ENCODE measurements around the gene MRPL53. TPM values are rescaled to one million over a fixed set of nuclear protein-coding genes. Genes with fewer than 3 reads are reported as not detected.

The MRPL53 gene
- total and polyA plus RNA-seq, 2 of the 13 experiments (the other 11 are each of a cell fraction or from before 2014, with no cell fraction given): 34.3 to 51.9 TPM

DNA sequence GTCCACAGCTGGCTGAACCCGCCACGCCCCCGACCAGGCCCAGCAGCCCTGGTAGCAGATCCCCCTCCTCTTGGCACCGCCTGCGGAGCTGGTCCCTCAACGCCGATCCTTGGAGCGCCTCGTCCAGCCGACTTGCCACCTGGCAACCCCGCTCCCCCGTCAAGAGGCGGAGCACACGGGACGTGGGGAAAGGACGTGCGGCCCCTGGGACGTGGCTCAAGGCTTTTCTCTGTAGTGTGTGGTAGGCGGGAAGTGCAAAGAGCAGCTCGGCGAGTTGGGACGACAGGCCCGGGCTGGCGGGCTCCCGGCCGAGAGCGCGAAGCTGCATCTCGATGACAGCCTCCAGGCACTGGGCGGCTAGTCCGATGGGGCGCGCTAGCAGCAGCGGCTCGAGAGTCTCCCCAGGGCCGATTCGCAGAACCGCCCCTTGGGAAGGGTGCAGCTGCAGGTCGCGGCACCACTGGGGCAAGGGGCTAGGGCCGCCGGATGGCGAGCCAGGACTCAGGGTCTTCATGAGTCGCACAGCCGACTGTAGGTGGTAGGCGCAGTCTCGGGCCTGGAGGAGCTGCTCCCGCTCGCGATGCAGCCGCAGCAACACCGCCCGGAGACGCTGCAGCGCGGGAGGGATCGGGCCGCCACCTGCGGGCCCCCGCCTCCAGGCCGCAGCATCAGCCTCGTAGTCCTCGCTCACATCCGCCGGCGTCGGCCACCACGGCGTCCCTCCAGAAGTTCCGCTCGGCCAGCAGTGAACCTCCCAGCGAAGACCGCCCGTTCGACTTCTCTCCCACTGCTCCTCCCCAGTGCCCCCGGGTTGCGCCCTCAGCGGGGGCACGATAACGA lies 9.7 kb upstream of the MRPL53 start (continued):
- TF ChIP-seq ZNF333 (CRISPR knock-in tag; IDR thresholded peaks at IDR 0.05; ENCODE audit: borderline replicate concordance): peak; percentile 22
- TF ChIP-seq FIP1L1 (IDR thresholded peaks at IDR 0.05; ENCODE audit: borderline replicate concordance, insufficient read depth, low read depth, low read length): no peak
- TF ChIP-seq EEA1 (CRISPR knock-in tag; IDR thresholded peaks at IDR 0.05; ENCODE audit: borderline replicate concordance): peak; percentile 73
- TF ChIP-seq RAD21 (CRISPR knock-in tag; IDR thresholded peaks at IDR 0.05): peak; percentile 24; the same call in 1 of the 2 replicates
- TF ChIP-seq, protein P1, sequence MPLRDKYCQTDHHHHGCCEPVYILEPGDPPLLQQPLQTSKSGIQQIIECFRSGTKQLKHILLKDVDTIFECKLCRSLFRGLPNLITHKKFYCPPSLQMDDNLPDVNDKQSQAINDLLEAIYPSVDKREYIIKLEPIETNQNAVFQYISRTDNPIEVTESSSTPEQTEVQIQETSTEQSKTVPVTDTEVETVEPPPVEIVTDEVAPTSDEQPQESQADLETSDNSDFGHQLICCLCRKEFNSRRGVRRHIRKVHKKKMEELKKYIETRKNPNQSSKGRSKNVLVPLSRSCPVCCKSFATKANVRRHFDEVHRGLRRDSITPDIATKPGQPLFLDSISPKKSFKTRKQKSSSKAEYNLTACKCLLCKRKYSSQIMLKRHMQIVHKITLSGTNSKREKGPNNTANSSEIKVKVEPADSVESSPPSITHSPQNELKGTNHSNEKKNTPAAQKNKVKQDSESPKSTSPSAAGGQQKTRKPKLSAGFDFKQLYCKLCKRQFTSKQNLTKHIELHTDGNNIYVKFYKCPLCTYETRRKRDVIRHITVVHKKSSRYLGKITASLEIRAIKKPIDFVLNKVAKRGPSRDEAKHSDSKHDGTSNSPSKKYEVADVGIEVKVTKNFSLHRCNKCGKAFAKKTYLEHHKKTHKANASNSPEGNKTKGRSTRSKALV (CRISPR knock-in tag; IDR thresholded peaks at IDR 0.05): peak; percentile 86
- TF ChIP-seq ZNF629 (CRISPR knock-in tag; conservative IDR thresholded peaks at IDR 0.05): peak; percentile 24; the same call in 1 of the 2 replicates
- no peak for TF ChIP-seq MAFF (IDR thresholded peaks at IDR 0.05; ENCODE audit: low read depth, low read length)
- TF ChIP-seq TAF1 (CRISPR knock-in tag; IDR thresholded peaks at IDR 0.05): no peak
- TF ChIP-seq, protein P2, sequence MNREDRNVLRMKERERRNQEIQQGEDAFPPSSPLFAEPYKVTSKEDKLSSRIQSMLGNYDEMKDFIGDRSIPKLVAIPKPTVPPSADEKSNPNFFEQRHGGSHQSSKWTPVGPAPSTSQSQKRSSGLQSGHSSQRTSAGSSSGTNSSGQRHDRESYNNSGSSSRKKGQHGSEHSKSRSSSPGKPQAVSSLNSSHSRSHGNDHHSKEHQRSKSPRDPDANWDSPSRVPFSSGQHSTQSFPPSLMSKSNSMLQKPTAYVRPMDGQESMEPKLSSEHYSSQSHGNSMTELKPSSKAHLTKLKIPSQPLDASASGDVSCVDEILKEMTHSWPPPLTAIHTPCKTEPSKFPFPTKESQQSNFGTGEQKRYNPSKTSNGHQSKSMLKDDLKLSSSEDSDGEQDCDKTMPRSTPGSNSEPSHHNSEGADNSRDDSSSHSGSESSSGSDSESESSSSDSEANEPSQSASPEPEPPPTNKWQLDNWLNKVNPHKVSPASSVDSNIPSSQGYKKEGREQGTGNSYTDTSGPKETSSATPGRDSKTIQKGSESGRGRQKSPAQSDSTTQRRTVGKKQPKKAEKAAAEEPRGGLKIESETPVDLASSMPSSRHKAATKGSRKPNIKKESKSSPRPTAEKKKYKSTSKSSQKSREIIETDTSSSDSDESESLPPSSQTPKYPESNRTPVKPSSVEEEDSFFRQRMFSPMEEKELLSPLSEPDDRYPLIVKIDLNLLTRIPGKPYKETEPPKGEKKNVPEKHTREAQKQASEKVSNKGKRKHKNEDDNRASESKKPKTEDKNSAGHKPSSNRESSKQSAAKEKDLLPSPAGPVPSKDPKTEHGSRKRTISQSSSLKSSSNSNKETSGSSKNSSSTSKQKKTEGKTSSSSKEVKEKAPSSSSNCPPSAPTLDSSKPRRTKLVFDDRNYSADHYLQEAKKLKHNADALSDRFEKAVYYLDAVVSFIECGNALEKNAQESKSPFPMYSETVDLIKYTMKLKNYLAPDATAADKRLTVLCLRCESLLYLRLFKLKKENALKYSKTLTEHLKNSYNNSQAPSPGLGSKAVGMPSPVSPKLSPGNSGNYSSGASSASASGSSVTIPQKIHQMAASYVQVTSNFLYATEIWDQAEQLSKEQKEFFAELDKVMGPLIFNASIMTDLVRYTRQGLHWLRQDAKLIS (CRISPR knock-in tag; IDR thresholded peaks at IDR 0.05): peak; percentile 50
- peak; percentile 92 for TF ChIP-seq ZNF30 (CRISPR knock-in tag; IDR thresholded peaks at IDR 0.05)
- peak; percentile 69; the same call in 1 of the 2 replicates for TF ChIP-seq BORCS8-MEF2B (CRISPR knock-in tag; IDR thresholded peaks at IDR 0.05)
- TF ChIP-seq NFIB (CRISPR knock-in tag; IDR thresholded peaks at IDR 0.05; ENCODE audit: borderline replicate concordance): 0 out of 2 replicates have a peak, but pooled peaks have one; percentile 75
- TF ChIP-seq ZZZ3 (CRISPR knock-in tag; IDR thresholded peaks at IDR 0.05; ENCODE audit: borderline replicate concordance): 0 out of 2 replicates have a peak, but pooled peaks have one; percentile 29
- TF ChIP-seq U2AF1 (optimal IDR thresholded peaks at IDR 0.05; ENCODE audit: low read depth, low read length): no peak
- TF ChIP-seq ZBED4 (CRISPR knock-in tag; IDR thresholded peaks at IDR 0.05; ENCODE audit: borderline replicate concordance): 0 out of 2 replicates have a peak, but pooled peaks have one; percentile 44
- TF ChIP-seq RFXAP (CRISPR knock-in tag; IDR thresholded peaks at IDR 0.05; ENCODE audit: borderline replicate concordance): peak; percentile 64
- peak; percentile 38; the same call in 1 of the 2 replicates for TF ChIP-seq MEF2D (CRISPR knock-in tag; IDR thresholded peaks at IDR 0.05)
- TF ChIP-seq ZFAT (CRISPR knock-in tag; conservative IDR thresholded peaks at IDR 0.05): 0 out of 2 replicates have a peak, but pooled peaks have one; percentile 35
- TF ChIP-seq RFX3 (CRISPR knock-in tag; IDR thresholded peaks at IDR 0.05): no peak

Data from HepG2 (cell line).